GM23248 (cell line): ENCODE results near the gene EAPP.

Experiments used
- EZH2 ChIP-seq: fragments of 200-600 bp; sonication (generic); IDR thresholded peaks from 2 replicates; pipeline ENCODE4 v1.6.1; 2018; ENCODE audit warnings: antibody characterized with exemption, mild to moderate bottlenecking; ENCODE audit not compliant: insufficient read depth, poor library complexity, severe bottlenecking
- EZH2phosphoT487 ChIP-seq: fragments of 200-600 bp; sonication (generic); IDR thresholded peaks from 2 replicates; pipeline ENCODE4 v1.6.1; 2018; ENCODE audit warnings: antibody characterized with exemption, moderate library complexity, mild to moderate bottlenecking, low read depth; ENCODE audit not compliant: insufficient read depth

DNA sequence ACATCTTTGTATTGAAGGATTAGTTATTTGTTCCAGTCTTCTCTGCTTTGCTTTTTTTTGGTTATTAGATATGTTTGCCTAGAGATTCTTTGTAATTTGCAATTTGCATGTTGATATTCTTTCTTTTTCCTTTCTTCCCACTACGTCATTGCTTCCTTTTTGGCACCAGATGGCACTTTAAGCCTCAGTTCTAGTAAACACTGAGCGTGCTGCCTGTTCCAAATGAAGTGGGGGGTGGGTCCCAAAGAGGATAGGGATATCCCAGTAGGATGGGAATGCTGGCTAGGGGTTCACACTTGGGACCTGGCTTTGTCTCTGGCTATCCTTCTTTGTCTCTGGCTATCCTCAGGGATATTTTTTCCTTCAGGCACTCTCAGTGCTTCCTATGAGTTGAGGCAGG, 17.0 kb downstream of the EAPP start:
- TF ChIP-seq EZH2 (no peak), EZH2phosphoT487 (no peak)
